D721Med (cell line): ENCODE results near the gene TNIK.

ENCODE experiments used
- DNase-seq: peaks from one replicate; pipeline ENCODE4 v3.0.0; 2011; ENCODE audit warnings: low spot score; ENCODE audit not compliant: insufficient read length
- FAIRE-seq: peaks from 2 replicates; lab custom pipeline; 2011; peaks lifted over from hg19 to GRCh38; lab: Jason Lieb, UNC
- CTCF ChIP-seq: IDR thresholded peaks from 2 replicates; pipeline ENCODE4 v1.5.1; 2012; ENCODE audit warnings: mild to moderate bottlenecking, control low read depth; ENCODE audit not compliant: insufficient read depth; ENCODE audit errors: missing control alignments

The TNIK gene

DNA sequence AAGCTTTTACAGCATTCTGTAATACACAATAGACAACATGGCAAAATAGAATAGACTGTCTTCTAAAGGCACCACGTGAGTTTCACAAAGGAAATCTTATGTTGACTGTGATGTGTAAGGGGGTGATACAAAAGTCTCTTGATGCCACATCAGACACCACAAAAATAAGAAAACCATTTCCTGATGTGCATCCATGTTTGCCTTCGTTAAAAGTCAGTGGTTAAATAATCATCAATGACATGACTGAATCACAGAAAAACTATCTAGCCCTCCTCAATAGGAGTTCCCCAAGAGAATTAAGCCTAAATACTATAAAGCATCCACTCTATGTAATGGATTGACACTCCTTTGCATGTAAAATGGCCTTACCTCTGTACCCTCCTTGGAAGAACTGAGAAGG is 235.0 kb downstream of the TNIK start:
- no peak for FAIRE-seq
- DNase-seq, result no peak
- no peak for TF ChIP-seq CTCF

GRCh38 chr3:171223396-171223795 is 236.8 kb downstream of the TNIK start:
- DNase-seq (no peak), FAIRE-seq (no peak)
- TF ChIP-seq CTCF, result no peak

- TF ChIP-seq CTCF, result no peak
- no peak for DNase-seq
- FAIRE-seq, result no peak
These were observed 237.2 kb downstream of the TNIK start for GRCh38 chr3:171222995-171223394.

GRCh38 chr3:171221597-171221996 is 238.6 kb downstream of the TNIK start:
- FAIRE-seq (no peak), DNase-seq (no peak)
- no peak for TF ChIP-seq CTCF

DNA sequence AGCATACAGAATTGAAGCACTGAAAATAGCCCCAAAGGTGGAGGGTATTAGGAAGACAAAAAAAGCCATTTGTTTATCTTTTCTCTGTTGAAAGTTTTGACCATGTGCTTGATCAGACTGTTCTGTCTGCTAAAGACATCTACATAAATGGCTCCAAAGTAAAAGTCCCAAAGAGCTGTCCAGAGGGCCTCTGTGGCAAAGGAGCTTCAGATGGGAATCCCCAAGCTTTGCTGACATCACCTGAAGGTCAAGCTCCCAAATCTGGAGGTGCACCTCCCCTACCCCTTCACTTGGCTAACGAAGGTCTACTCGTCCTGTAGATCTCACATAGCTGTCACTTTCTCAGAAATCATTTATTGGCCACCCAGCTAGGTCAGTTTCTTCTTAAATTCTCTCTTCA is 239.1 kb downstream of the TNIK start:
- TF ChIP-seq CTCF, result no peak
- DNase-seq (no peak), FAIRE-seq (no peak)

DNA sequence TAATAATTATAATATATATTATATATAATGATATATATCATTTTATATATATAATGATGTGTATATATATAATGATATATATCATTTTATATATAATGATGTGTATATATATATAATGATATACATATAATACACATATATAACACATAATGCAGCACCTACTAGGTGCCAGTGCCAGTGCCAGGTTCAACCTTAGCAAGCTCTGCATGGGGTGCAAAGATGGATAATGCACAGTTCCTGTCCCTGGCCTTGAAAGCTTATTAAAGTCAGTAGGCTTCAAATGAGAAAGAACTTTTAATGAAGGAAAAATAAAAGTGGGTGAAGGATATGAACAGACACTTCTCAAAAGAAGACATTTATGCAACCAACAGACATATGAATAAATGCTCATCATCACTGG is 240.9 kb downstream of the TNIK start:
- FAIRE-seq (no peak), DNase-seq (no peak)
- TF ChIP-seq CTCF, result no peak

DNA sequence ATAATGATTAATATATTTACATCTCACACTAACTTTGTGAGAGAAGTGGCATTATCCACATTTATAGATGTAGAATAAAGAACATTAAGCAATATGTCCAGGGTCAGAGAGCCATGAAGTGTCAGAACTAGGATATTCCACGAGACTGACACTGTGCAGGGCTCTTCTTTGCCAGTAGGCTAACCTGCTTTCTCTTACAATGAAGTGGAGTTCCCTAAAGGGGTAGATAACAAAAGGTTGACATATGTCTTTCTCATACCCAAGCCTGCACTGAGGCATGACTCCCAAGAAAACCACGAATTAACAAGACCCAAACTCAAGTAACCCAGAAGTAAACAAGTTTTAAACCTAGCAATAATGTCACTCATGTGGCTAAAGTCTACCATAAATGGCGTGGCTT is 242.1 kb downstream of the TNIK start:
- no peak for TF ChIP-seq CTCF
- FAIRE-seq, result no peak
- no peak for DNase-seq
